Measurements from ENCODE around the gene ZNF407. TPM values are rescaled to one million over a fixed set of nuclear protein-coding genes. Genes with fewer than 3 reads are reported as not detected.

The ZNF407 gene
- total and polyA plus RNA-seq, 2 of the 13 experiments (the other 11 are each of a cell fraction or from before 2014, with no cell fraction given): 2.3 to 8.7 TPM

DNA sequence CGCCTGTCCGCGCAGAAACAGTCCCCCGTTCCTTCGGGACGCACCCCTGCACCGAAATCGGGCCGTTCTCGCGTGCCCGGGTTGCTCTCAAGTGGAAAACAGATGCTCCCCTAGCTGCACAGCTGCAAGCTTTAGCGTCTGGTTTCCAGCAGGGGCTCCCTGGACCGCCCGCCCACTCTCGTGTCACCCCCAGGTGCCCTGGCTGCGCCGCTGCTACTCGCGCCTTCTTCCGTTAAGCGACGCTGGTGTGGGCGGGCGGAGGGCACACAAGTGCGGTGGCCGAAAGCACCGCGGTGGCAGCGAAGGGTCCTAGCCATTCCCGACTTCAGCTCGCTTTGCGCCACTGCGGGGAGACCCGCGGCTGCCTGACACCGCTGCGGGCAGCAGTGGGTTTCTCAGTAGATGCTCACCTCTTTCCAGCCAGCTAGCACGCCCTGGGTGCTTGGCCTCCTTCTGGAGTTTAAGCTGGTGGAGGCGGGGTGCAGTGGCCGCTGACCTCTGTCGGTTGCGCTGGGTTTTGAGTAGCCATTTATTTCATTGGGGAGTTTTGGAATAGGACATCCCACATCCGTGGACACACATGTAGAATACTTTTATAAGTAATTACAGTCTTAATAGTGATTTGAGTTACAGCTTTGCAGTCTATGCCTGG is 806 bp downstream of the ZNF407 start (continued):
- TF ChIP-seq CEBPB (IDR thresholded peaks at IDR 0.05; ENCODE audit: borderline replicate concordance, low read depth, low read length) (no peak), GATAD1 (CRISPR knock-in tag; IDR thresholded peaks at IDR 0.05) (peak; percentile 61), FOXK2 (IDR thresholded peaks at IDR 0.05) (no peak), ZFP36L2 (CRISPR knock-in tag; IDR thresholded peaks at IDR 0.05) (no peak), RAD51 (IDR thresholded peaks at IDR 0.05; ENCODE audit: borderline replicate concordance) (no peak), ZFAT (CRISPR knock-in tag; conservative IDR thresholded peaks at IDR 0.05) (no peak), BCL6 (CRISPR knock-in tag; IDR thresholded peaks at IDR 0.05) (peak; percentile 23; the same call in 1 of the 2 replicates), KMT2A (CRISPR knock-in tag; IDR thresholded peaks at IDR 0.05) (peak; percentile 90), RFX3 (CRISPR knock-in tag; IDR thresholded peaks at IDR 0.05) (no peak), RBFOX2 (IDR thresholded peaks at IDR 0.05; ENCODE audit: low read depth, low read length) (peak; percentile 80), MEF2D (CRISPR knock-in tag; IDR thresholded peaks at IDR 0.05) (peak; percentile 66; the same call in 1 of the 2 replicates), SCMH1 (CRISPR knock-in tag; IDR thresholded peaks at IDR 0.05; ENCODE audit: borderline replicate concordance) (no peak), TCF12 (IDR thresholded peaks at IDR 0.05) (no peak), TCF12 (CRISPR knock-in tag; IDR thresholded peaks at IDR 0.05) (no peak), SNRNP70 (IDR thresholded peaks at IDR 0.05; ENCODE audit: low read depth, low read length) (no peak), ONECUT2 (CRISPR knock-in tag; IDR thresholded peaks at IDR 0.05) (no peak), TP53 (CRISPR knock-in tag; conservative IDR thresholded peaks at IDR 0.05) (no peak), EZH2 (conservative IDR thresholded peaks at IDR 0.05; ENCODE audit: low read depth, low read length) (no peak)
- TF ChIP-seq, protein P1, sequence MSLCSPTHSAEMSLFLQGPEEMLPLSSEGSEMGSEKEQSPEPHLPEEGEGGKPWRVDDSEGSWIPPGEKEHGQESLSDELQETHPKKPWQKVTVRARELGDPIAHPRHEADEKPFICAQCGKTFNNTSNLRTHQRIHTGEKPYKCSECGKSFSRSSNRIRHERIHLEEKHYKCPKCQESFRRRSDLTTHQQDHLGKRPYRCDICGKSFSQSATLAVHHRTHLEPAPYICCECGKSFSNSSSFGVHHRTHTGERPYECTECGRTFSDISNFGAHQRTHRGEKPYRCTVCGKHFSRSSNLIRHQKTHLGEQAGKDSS (CRISPR knock-in tag; IDR thresholded peaks at IDR 0.05; ENCODE audit: borderline replicate concordance, low read depth): no peak
- TF ChIP-seq, protein P2, sequence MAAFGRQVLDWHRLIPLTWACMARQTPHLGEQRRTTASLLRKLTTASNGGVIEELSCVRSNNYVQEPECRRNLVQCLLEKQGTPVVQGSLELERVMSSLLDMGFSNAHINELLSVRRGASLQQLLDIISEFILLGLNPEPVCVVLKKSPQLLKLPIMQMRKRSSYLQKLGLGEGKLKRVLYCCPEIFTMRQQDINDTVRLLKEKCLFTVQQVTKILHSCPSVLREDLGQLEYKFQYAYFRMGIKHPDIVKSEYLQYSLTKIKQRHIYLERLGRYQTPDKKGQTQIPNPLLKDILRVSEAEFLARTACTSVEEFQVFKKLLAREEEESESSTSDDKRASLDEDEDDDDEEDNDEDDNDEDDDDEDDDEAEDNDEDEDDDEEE (CRISPR knock-in tag; IDR thresholded peaks at IDR 0.05): peak; percentile 92
- TF ChIP-seq, protein P3, sequence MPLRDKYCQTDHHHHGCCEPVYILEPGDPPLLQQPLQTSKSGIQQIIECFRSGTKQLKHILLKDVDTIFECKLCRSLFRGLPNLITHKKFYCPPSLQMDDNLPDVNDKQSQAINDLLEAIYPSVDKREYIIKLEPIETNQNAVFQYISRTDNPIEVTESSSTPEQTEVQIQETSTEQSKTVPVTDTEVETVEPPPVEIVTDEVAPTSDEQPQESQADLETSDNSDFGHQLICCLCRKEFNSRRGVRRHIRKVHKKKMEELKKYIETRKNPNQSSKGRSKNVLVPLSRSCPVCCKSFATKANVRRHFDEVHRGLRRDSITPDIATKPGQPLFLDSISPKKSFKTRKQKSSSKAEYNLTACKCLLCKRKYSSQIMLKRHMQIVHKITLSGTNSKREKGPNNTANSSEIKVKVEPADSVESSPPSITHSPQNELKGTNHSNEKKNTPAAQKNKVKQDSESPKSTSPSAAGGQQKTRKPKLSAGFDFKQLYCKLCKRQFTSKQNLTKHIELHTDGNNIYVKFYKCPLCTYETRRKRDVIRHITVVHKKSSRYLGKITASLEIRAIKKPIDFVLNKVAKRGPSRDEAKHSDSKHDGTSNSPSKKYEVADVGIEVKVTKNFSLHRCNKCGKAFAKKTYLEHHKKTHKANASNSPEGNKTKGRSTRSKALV (CRISPR knock-in tag; IDR thresholded peaks at IDR 0.05): peak; percentile 74; the same call in 1 of the 2 replicates
- TF ChIP-seq, protein P4, sequence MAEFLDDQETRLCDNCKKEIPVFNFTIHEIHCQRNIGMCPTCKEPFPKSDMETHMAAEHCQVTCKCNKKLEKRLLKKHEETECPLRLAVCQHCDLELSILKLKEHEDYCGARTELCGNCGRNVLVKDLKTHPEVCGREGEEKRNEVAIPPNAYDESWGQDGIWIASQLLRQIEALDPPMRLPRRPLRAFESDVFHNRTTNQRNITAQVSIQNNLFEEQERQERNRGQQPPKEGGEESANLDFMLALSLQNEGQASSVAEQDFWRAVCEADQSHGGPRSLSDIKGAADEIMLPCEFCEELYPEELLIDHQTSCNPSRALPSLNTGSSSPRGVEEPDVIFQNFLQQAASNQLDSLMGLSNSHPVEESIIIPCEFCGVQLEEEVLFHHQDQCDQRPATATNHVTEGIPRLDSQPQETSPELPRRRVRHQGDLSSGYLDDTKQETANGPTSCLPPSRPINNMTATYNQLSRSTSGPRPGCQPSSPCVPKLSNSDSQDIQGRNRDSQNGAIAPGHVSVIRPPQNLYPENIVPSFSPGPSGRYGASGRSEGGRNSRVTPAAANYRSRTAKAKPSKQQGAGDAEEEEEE (CRISPR knock-in tag; IDR thresholded peaks at IDR 0.05; ENCODE audit: borderline replicate concordance): no peak
- TF ChIP-seq, protein P5, sequence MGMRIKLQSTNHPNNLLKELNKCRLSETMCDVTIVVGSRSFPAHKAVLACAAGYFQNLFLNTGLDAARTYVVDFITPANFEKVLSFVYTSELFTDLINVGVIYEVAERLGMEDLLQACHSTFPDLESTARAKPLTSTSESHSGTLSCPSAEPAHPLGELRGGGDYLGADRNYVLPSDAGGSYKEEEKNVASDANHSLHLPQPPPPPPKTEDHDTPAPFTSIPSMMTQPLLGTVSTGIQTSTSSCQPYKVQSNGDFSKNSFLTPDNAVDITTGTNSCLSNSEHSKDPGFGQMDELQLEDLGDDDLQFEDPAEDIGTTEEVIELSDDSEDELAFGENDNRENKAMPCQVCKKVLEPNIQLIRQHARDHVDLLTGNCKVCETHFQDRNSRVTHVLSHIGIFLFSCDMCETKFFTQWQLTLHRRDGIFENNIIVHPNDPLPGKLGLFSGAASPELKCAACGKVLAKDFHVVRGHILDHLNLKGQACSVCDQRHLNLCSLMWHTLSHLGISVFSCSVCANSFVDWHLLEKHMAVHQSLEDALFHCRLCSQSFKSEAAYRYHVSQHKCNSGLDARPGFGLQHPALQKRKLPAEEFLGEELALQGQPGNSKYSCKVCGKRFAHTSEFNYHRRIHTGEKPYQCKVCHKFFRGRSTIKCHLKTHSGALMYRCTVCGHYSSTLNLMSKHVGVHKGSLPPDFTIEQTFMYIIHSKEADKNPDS (CRISPR knock-in tag; IDR thresholded peaks at IDR 0.05): no peak
- TF ChIP-seq, protein P6, sequence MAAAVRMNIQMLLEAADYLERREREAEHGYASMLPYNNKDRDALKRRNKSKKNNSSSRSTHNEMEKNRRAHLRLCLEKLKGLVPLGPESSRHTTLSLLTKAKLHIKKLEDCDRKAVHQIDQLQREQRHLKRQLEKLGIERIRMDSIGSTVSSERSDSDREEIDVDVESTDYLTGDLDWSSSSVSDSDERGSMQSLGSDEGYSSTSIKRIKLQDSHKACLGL (CRISPR knock-in tag; IDR thresholded peaks at IDR 0.05): no peak; the same call in 1 of the 2 replicates
